Activated CD4-positive, alpha-beta memory T cell treated with anti-CD3 and anti-CD28 coated beads for 36 hours (primary cell): ENCODE data around the gene MERTK. TPM values are rescaled to one million over a fixed set of nuclear protein-coding genes. Genes with fewer than 3 reads are reported as not detected.

Experiments used
- CTCF ChIA-PET: fragments of 350-600 bp; sonication (Branson Sonifier 250); formaldehyde crosslinking; loops from one replicate; lab custom pipeline; 2021; ENCODE audit warnings: antibody characterized with exemption, inconsistent platforms; lab: Charles Lee
- POLR2A ChIA-PET: fragments of 350-600 bp; sonication (Branson Sonifier 250); formaldehyde crosslinking; loops from one replicate; lab custom pipeline; 2021; ENCODE audit warnings: antibody characterized with exemption; lab: Charles Lee
- DNase-seq: peaks from one replicate; pipeline ENCODE4 v3.0.0-alpha.2; 2020
- H3K27ac Mint-ChIP-seq: one replicate; pipeline ENCODE4 v1.8.0; 2021; ENCODE audit warnings: mixed read lengths
- H3K27me3 Mint-ChIP-seq: one replicate; pipeline ENCODE4 v1.8.0; 2021; ENCODE audit warnings: mixed read lengths
- H3K36me3 Mint-ChIP-seq: one replicate; pipeline ENCODE4 v1.8.0; 2021; ENCODE audit warnings: mixed read lengths
- H3K4me1 Mint-ChIP-seq: one replicate; pipeline ENCODE4 v1.8.0; 2021; ENCODE audit warnings: low read depth, mixed read lengths
- H3K4me3 Mint-ChIP-seq: one replicate; pipeline ENCODE4 v1.8.0; 2021; ENCODE audit warnings: mild to moderate bottlenecking, mixed read lengths
- H3K9me3 Mint-ChIP-seq: one replicate; pipeline ENCODE4 v1.8.0; 2021; ENCODE audit warnings: mixed read lengths
- intact Hi-C: fragments of 100-400 bp; cut with micrococcal nuclease; formaldehyde crosslinking; loops from one replicate; pipeline ENCODE4 v1.15.1; 2023
- total RNA-seq, 2 experiments: library from RNA; stranded (reverse); gene quantifications; one replicate each; pipeline ENCODE4 v1.2.3, GENCODE V29; 2021

Gene MERTK
- total RNA-seq, 2 experiments from 2014 or later, result 1.0 to 1.2 TPM

GRCh38 chr2:112006076-112006410 is 107.6 kb downstream of the MERTK start:
- no peak for DNase-seq
- intact Hi-C loops, result no loop called here
- Mint-ChIP-seq H3K4me1 (peaks cover 4% of the 10 kb centered on the region), H3K36me3 (no peaks in the 10 kb centered on the region), H3K27me3 (no peaks in the 10 kb centered on the region), H3K4me3 (no peak overlapping the region), H3K9me3 (no peaks in the 10 kb centered on the region), H3K27ac (no peak overlapping the region)
- ChIA-PET POLR2A (no interaction called here), CTCF (no interaction called here)

- Mint-ChIP-seq H3K4me3 (no peak overlapping the region), H3K27me3 (no peaks in the 10 kb centered on the region), H3K4me1 (no peaks in the 10 kb centered on the region), H3K9me3 (no peaks in the 10 kb centered on the region), H3K36me3 (no peaks in the 10 kb centered on the region), H3K27ac (no peak overlapping the region)
- ChIA-PET CTCF (no interaction called here), POLR2A (no interaction called here)
- intact Hi-C loops, result no loop called here
- no peak for DNase-seq
Observed at GRCh38 chr2:112007493-112007892, 109.1 kb downstream of the MERTK start.

- no peaks in the 10 kb centered on the region for H3K9me3 Mint-ChIP-seq
- no peaks in the 10 kb centered on the region for H3K36me3 Mint-ChIP-seq
- ChIA-PET POLR2A (no interaction called here), CTCF (no interaction called here)
- no peaks in the 10 kb centered on the region for H3K27me3 Mint-ChIP-seq
- no peaks in the 10 kb centered on the region for H3K4me1 Mint-ChIP-seq
- no peak for DNase-seq
- no peak overlapping the region for H3K27ac Mint-ChIP-seq
- intact Hi-C loops, result no loop called here
- H3K4me3 Mint-ChIP-seq, result no peak overlapping the region
Observed at GRCh38 chr2:112008910-112009485, 110.6 kb downstream of the MERTK start.

- CTCF ChIA-PET, result no interaction called here
- intact Hi-C loops, result no loop called here
- POLR2A ChIA-PET, result no interaction called here
- H3K9me3 Mint-ChIP-seq, result no peaks in the 10 kb centered on the region
- H3K36me3 Mint-ChIP-seq, result no peaks in the 10 kb centered on the region
- no peak overlapping the region for H3K27ac Mint-ChIP-seq
- no peak for DNase-seq
- no peaks in the 10 kb centered on the region for H3K4me1 Mint-ChIP-seq
- H3K27me3 Mint-ChIP-seq, result no peaks in the 10 kb centered on the region
- H3K4me3 Mint-ChIP-seq, result no peak overlapping the region
Observed at GRCh38 chr2:112010751-112011150, 112.3 kb downstream of the MERTK start.

GRCh38 chr2:112012556-112012955 is 114.1 kb downstream of the MERTK start:
- H3K4me1 Mint-ChIP-seq, result no peaks in the 10 kb centered on the region
- H3K4me3 Mint-ChIP-seq, result no peak overlapping the region
- ChIA-PET CTCF (no interaction called here), POLR2A (no interaction called here)
- peaks cover 7% of the 10 kb centered on the region for H3K27me3 Mint-ChIP-seq
- DNase-seq, result no peak
- no peaks in the 10 kb centered on the region for H3K36me3 Mint-ChIP-seq
- intact Hi-C loops, result no loop called here
- no peak overlapping the region for H3K27ac Mint-ChIP-seq
- H3K9me3 Mint-ChIP-seq, result no peaks in the 10 kb centered on the region

- no peaks in the 10 kb centered on the region for H3K4me1 Mint-ChIP-seq
Observed at GRCh38 chr2:112018846-112019245, 120.4 kb downstream of the MERTK start.

GRCh38 chr2:112019569-112019982 is 121.2 kb downstream of the MERTK start:
- intact Hi-C loops, result no loop called here
- Mint-ChIP-seq H3K4me1 (no peaks in the 10 kb centered on the region), H3K36me3 (no peaks in the 10 kb centered on the region), H3K9me3 (no peaks in the 10 kb centered on the region), H3K27me3 (peaks cover 17% of the 10 kb centered on the region), H3K27ac (no peak overlapping the region), H3K4me3 (no peak overlapping the region)
- ChIA-PET CTCF (no interaction called here), POLR2A (no interaction called here)
- no peak for DNase-seq

More at GRCh38 chr2:112018846-112019245, 120.4 kb downstream of the MERTK start:
- intact Hi-C loops, result no loop called here
- ChIA-PET POLR2A (no interaction called here), CTCF (no interaction called here)
- no peak overlapping the region for H3K27ac Mint-ChIP-seq
- no peaks in the 10 kb centered on the region for H3K36me3 Mint-ChIP-seq
- no peak overlapping the region for H3K4me3 Mint-ChIP-seq
- no peak for DNase-seq
- no peaks in the 10 kb centered on the region for H3K9me3 Mint-ChIP-seq
- H3K27me3 Mint-ChIP-seq, result peaks cover 17% of the 10 kb centered on the region

- H3K9me3 Mint-ChIP-seq, result no peaks in the 10 kb centered on the region
- ChIA-PET POLR2A (no interaction called here), CTCF (no interaction called here)
- H3K4me3 Mint-ChIP-seq, result no peak overlapping the region
- H3K27ac Mint-ChIP-seq, result no peak overlapping the region
- intact Hi-C loops, result no loop called here
- no peak for DNase-seq
- H3K4me1 Mint-ChIP-seq, result no peaks in the 10 kb centered on the region
- no peaks in the 10 kb centered on the region for H3K36me3 Mint-ChIP-seq
- H3K27me3 Mint-ChIP-seq, result peaks cover 17% of the 10 kb centered on the region
Observed at GRCh38 chr2:112020561-112020960, 122.2 kb downstream of the MERTK start.

- intact Hi-C loops, result no loop called here
- H3K27ac Mint-ChIP-seq, result no peak overlapping the region
Observed at GRCh38 chr2:112021290-112021689, 122.9 kb downstream of the MERTK start.

GRCh38 chr2:112021781-112022231 is 123.4 kb downstream of the MERTK start:
- POLR2A ChIA-PET, result no interaction called here
- Mint-ChIP-seq H3K36me3 (no peaks in the 10 kb centered on the region), H3K4me3 (no peak overlapping the region), H3K4me1 (no peaks in the 10 kb centered on the region), H3K27me3 (peaks cover 13% of the 10 kb centered on the region), H3K27ac (no peak overlapping the region), H3K9me3 (no peaks in the 10 kb centered on the region)
- CTCF ChIA-PET, result no interaction called here
- intact Hi-C loops, result no loop called here
- DNase-seq, result no peak

More at GRCh38 chr2:112021290-112021689, 122.9 kb downstream of the MERTK start:
- DNase-seq, result no peak
- Mint-ChIP-seq H3K36me3 (no peaks in the 10 kb centered on the region), H3K4me3 (no peak overlapping the region), H3K9me3 (no peaks in the 10 kb centered on the region), H3K4me1 (no peaks in the 10 kb centered on the region), H3K27me3 (peaks cover 17% of the 10 kb centered on the region)
- CTCF ChIA-PET, result no interaction called here
- POLR2A ChIA-PET, result no interaction called here

GRCh38 chr2:112023707-112024106 is 125.3 kb downstream of the MERTK start:
- POLR2A ChIA-PET, result no interaction called here
- H3K27ac Mint-ChIP-seq, result no peak overlapping the region
- H3K27me3 Mint-ChIP-seq, result peaks cover 8% of the 10 kb centered on the region
- H3K36me3 Mint-ChIP-seq, result no peaks in the 10 kb centered on the region
- no peaks in the 10 kb centered on the region for H3K9me3 Mint-ChIP-seq
- DNase-seq, result no peak
- no peak overlapping the region for H3K4me3 Mint-ChIP-seq
- no peaks in the 10 kb centered on the region for H3K4me1 Mint-ChIP-seq
- intact Hi-C loops, result no loop called here
- CTCF ChIA-PET, result no interaction called here

- no peak overlapping the region for H3K4me3 Mint-ChIP-seq
- intact Hi-C loops, result no loop called here
Observed at GRCh38 chr2:112024231-112024630, 125.8 kb downstream of the MERTK start.

GRCh38 chr2:112024896-112025491 is 126.6 kb downstream of the MERTK start:
- ChIA-PET CTCF (no interaction called here), POLR2A (no interaction called here)
- Mint-ChIP-seq H3K4me3 (no peak overlapping the region), H3K36me3 (no peaks in the 10 kb centered on the region), H3K27me3 (peaks cover 8% of the 10 kb centered on the region), H3K27ac (no peak overlapping the region), H3K4me1 (no peaks in the 10 kb centered on the region), H3K9me3 (no peaks in the 10 kb centered on the region)
- intact Hi-C loops, result no loop called here
- DNase-seq, result no peak

More at GRCh38 chr2:112024231-112024630, 125.8 kb downstream of the MERTK start:
- POLR2A ChIA-PET, result no interaction called here
- CTCF ChIA-PET, result no interaction called here
- Mint-ChIP-seq H3K9me3 (no peaks in the 10 kb centered on the region), H3K4me1 (no peaks in the 10 kb centered on the region), H3K27ac (no peak overlapping the region), H3K27me3 (peaks cover 7% of the 10 kb centered on the region), H3K36me3 (no peaks in the 10 kb centered on the region)
- no peak for DNase-seq
